Measurements from ENCODE around the gene IKZF1.

DNA sequence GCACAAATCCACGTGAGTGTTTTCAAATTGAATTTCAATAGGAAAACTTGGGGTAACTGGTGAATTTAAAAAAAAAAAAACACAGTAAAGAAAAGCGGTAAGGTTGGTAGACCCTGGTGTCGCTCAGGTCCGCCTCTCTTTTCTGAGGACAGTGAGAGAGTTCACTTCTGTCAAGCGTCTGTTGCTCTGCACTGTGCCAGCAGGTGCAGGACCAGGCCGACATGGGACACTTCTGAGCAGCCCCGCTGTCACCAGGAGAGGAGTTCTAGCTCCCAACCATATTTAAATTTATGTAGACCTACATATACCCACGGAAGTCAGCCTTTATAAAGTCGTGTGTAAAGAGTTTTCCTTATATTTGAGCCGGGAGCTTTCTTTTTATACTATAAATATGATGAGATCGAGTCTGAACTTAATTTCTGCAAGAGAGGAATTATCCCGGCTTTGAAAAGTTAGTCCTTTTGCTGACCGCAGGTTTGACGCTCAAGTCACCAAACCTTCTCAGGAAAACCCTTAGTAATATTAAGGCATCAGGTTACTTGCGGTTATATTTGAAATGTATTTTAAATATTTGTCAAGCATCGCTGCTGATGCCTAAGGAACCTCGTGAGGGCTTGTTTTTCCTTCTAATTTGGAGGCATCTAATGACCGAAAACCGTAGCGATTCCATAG is 531 bp downstream of the IKZF1 start:
- TF ChIP-seq, protein P1, sequence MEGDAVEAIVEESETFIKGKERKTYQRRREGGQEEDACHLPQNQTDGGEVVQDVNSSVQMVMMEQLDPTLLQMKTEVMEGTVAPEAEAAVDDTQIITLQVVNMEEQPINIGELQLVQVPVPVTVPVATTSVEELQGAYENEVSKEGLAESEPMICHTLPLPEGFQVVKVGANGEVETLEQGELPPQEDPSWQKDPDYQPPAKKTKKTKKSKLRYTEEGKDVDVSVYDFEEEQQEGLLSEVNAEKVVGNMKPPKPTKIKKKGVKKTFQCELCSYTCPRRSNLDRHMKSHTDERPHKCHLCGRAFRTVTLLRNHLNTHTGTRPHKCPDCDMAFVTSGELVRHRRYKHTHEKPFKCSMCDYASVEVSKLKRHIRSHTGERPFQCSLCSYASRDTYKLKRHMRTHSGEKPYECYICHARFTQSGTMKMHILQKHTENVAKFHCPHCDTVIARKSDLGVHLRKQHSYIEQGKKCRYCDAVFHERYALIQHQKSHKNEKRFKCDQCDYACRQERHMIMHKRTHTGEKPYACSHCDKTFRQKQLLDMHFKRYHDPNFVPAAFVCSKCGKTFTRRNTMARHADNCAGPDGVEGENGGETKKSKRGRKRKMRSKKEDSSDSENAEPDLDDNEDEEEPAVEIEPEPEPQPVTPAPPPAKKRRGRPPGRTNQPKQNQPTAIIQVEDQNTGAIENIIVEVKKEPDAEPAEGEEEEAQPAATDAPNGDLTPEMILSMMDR (conservative IDR thresholded peaks at IDR 0.05 in 1 of 2, IDR thresholded peaks at IDR 0.05 in 1 of 2; ENCODE audit: low read depth in 1 of 2, low read length in 2 of 2): no peak
- TF ChIP-seq EZH2 (IDR thresholded peaks at IDR 0.05; ENCODE audit: low read length, missing control alignments): peak; percentile 40
